ENCODE results near the gene ZNF565. TPM values are rescaled to one million over a fixed set of nuclear protein-coding genes. Genes with fewer than 3 reads are reported as not detected.

The ZNF565 gene
- total and polyA plus RNA-seq, 2 of the 13 experiments (the other 11 are each of a cell fraction or from before 2014, with no cell fraction given), result 1.8 to 5.2 TPM

DNA sequence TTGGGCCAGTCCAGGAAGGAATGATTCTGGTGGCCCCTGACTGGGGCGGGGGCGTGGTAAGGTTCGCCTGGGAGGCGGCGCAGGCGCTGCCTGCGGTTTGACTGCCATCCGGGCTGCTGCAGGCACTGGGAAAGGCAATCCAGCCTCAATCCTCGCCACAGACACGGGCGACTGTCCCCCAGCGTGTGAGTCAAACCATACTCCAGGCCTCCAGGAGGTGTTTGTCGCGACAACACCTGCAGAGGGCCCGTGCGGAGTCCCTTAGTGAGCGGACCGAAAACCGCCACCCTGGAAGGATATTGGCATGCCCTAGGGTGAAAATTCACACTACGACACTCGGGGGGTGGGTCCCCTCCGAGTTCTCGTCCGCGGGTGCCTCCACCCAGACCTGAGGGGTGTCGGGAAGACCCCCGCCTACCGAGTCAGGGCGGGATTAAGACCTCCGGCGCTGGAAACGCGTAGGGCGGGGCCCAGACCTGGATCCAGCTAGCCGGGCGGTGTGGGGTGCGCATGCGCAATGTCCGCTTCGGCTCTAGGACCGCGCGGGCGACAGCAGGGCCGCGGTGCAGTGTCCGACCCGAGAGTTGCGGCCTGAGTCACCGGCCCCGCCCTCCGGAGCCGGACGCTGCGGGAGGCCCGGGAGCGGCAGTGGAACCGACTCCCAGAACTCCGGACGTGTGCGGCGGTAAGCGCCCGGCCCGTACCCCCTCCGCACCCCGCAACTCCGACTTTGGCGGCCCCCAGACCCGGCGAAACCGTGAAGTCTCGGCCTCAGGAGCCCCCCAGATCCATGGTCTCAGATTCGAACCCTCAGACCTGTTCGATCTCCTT, 74.8 kb downstream of the ZNF565 start, which contains the start of gene CAPNS1 (continued):
- TF ChIP-seq NBN (conservative IDR thresholded peaks at IDR 0.05) (no peak), TEAD3 (CRISPR knock-in tag; optimal IDR thresholded peaks at IDR 0.05; ENCODE audit: borderline replicate concordance) (peak; percentile 73), NCOA5 (CRISPR knock-in tag; IDR thresholded peaks at IDR 0.05) (peak; percentile 78; the same call in 1 of the 2 replicates), ZNF335 (CRISPR knock-in tag; IDR thresholded peaks at IDR 0.05) (no peak; the same call in 1 of the 2 replicates), ZNF292 (CRISPR knock-in tag; IDR thresholded peaks at IDR 0.05; ENCODE audit: borderline replicate concordance, low read depth) (no peak; the same call in 1 of the 2 replicates), FOXM1 (CRISPR knock-in tag; IDR thresholded peaks at IDR 0.05) (no peak), ISX (CRISPR knock-in tag; conservative IDR thresholded peaks at IDR 0.05) (0 out of 2 replicates have a peak, but pooled peaks have one; percentile 27), FOSL2 (CRISPR knock-in tag; IDR thresholded peaks at IDR 0.05) (peak; percentile 93), RAD51 (IDR thresholded peaks at IDR 0.05; ENCODE audit: borderline replicate concordance) (no peak), ARNT2 (CRISPR knock-in tag; IDR thresholded peaks at IDR 0.05; ENCODE audit: low read depth) (peak; percentile 80; the same call in 1 of the 2 replicates)
- TF ChIP-seq, protein P1, sequence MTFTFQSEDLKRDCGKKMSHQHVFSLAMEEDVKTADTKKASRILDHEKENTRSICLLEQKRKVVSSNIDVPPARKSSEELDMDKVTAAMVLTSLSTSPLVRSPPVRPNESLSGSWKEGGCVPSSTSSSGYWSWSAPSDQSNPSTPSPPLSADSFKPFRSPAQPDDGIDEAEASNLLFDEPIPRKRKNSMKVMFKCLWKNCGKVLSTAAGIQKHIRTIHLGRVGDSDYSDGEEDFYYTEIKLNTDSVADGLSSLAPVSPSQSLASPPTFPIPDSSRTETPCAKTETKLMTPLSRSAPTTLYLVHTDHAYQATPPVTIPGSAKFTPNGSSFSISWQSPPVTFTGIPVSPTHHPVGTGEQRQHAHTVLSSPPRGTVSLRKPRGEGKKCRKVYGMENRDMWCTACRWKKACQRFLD (CRISPR knock-in tag; IDR thresholded peaks at IDR 0.05; ENCODE audit: borderline replicate concordance), result no peak
- TF ChIP-seq, protein P2, sequence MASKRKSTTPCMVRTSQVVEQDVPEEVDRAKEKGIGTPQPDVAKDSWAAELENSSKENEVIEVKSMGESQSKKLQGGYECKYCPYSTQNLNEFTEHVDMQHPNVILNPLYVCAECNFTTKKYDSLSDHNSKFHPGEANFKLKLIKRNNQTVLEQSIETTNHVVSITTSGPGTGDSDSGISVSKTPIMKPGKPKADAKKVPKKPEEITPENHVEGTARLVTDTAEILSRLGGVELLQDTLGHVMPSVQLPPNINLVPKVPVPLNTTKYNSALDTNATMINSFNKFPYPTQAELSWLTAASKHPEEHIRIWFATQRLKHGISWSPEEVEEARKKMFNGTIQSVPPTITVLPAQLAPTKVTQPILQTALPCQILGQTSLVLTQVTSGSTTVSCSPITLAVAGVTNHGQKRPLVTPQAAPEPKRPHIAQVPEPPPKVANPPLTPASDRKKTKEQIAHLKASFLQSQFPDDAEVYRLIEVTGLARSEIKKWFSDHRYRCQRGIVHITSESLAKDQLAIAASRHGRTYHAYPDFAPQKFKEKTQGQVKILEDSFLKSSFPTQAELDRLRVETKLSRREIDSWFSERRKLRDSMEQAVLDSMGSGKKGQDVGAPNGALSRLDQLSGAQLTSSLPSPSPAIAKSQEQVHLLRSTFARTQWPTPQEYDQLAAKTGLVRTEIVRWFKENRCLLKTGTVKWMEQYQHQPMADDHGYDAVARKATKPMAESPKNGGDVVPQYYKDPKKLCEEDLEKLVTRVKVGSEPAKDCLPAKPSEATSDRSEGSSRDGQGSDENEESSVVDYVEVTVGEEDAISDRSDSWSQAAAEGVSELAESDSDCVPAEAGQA (IDR thresholded peaks at IDR 0.05; ENCODE audit: low read depth), result peak; percentile 55; the same call in 1 of the 2 replicates
- TF ChIP-seq, protein P2 (CRISPR knock-in tag; IDR thresholded peaks at IDR 0.05; ENCODE audit: borderline replicate concordance), result no peak
- TF ChIP-seq, protein P3, sequence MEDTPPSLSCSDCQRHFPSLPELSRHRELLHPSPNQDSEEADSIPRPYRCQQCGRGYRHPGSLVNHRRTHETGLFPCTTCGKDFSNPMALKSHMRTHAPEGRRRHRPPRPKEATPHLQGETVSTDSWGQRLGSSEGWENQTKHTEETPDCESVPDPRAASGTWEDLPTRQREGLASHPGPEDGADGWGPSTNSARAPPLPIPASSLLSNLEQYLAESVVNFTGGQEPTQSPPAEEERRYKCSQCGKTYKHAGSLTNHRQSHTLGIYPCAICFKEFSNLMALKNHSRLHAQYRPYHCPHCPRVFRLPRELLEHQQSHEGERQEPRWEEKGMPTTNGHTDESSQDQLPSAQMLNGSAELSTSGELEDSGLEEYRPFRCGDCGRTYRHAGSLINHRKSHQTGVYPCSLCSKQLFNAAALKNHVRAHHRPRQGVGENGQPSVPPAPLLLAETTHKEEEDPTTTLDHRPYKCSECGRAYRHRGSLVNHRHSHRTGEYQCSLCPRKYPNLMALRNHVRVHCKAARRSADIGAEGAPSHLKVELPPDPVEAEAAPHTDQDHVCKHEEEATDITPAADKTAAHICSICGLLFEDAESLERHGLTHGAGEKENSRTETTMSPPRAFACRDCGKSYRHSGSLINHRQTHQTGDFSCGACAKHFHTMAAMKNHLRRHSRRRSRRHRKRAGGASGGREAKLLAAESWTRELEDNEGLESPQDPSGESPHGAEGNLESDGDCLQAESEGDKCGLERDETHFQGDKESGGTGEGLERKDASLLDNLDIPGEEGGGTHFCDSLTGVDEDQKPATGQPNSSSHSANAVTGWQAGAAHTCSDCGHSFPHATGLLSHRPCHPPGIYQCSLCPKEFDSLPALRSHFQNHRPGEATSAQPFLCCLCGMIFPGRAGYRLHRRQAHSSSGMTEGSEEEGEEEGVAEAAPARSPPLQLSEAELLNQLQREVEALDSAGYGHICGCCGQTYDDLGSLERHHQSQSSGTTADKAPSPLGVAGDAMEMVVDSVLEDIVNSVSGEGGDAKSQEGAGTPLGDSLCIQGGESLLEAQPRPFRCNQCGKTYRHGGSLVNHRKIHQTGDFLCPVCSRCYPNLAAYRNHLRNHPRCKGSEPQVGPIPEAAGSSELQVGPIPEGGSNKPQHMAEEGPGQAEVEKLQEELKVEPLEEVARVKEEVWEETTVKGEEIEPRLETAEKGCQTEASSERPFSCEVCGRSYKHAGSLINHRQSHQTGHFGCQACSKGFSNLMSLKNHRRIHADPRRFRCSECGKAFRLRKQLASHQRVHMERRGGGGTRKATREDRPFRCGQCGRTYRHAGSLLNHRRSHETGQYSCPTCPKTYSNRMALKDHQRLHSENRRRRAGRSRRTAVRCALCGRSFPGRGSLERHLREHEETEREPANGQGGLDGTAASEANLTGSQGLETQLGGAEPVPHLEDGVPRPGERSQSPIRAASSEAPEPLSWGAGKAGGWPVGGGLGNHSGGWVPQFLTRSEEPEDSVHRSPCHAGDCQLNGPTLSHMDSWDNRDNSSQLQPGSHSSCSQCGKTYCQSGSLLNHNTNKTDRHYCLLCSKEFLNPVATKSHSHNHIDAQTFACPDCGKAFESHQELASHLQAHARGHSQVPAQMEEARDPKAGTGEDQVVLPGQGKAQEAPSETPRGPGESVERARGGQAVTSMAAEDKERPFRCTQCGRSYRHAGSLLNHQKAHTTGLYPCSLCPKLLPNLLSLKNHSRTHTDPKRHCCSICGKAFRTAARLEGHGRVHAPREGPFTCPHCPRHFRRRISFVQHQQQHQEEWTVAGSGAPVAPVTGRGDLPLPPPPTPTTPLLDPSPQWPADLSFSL (CRISPR knock-in tag; IDR thresholded peaks at IDR 0.05), result no peak

Measured in HepG2 (cell line).